Panc1 (cell line): Measurements from ENCODE around the gene ZNF620. TPM values are rescaled to one million over a fixed set of nuclear protein-coding genes. Genes with fewer than 3 reads are reported as not detected.

ENCODE experiments used
- ATAC-seq: fragments of 200-7000 bp; cut with Tn5 transposase; 2 replicates; pipeline ENCODE4 v1.9.1; 2020; ENCODE audit warnings: mild to moderate bottlenecking, moderate library complexity
- Bru-seq: library from RNA; stranded (reverse); fragments of 400-500 nt; gene quantifications from one replicate; lab custom pipeline; 2021; lab: Mats Ljungman, UMichigan
- BruChase-seq, 2 experiments: library from RNA; stranded (reverse); fragments of 400-500 nt; gene quantifications; one replicate each; lab custom pipeline; 2021; lab: Mats Ljungman, UMichigan
- BruUV-seq: library from RNA; stranded (reverse); fragments of 400-500 nt; replicated peaks from 2 replicates; lab custom pipeline; 2021; lab: Mats Ljungman, UMichigan
- CTCF ChIA-PET: fragments of 300-600 bp; sonication (Branson Sonifier 250); formaldehyde crosslinking; loops from one replicate; lab custom pipeline; 2022; ENCODE audit warnings: antibody characterized with exemption; lab: Charles Lee
- POLR2A ChIA-PET: fragments of 300-600 bp; sonication (Branson Sonifier 250); formaldehyde crosslinking; loops from one replicate; lab custom pipeline; 2022; ENCODE audit warnings: antibody characterized with exemption; lab: Charles Lee
- DNase-seq: peaks from one replicate; pipeline ENCODE4 v3.0.0-alpha.2; 2010; ENCODE audit warnings: low read depth, low spot score
- H3K27ac ChIP-seq: 2 replicates; pipeline ENCODE4 v1.5.1; 2011; ENCODE audit warnings: mild to moderate bottlenecking, low read length, inconsistent platforms
- H3K27me3 ChIP-seq: fragments of 200-500 bp; sonication (Bioruptor generic); 2 replicates; pipeline ENCODE4 v1.6.0; 2014; ENCODE audit warnings: low read length, inconsistent platforms; ENCODE audit not compliant: control insufficient read depth, insufficient read depth
- H3K36me3 ChIP-seq: fragments of 200-500 bp; sonication (Bioruptor generic); 2 replicates; pipeline ENCODE4 v1.5.1; 2014; ENCODE audit warnings: inconsistent platforms, mild to moderate bottlenecking, low read length, moderate library complexity; ENCODE audit not compliant: control insufficient read depth, insufficient read depth
- H3K4me1 ChIP-seq: 2 replicates; pipeline ENCODE4 v1.5.1; 2011; ENCODE audit warnings: inconsistent platforms, mild to moderate bottlenecking, low read length, moderate library complexity; ENCODE audit not compliant: control insufficient read depth, insufficient read depth
- H3K4me3 ChIP-seq, 2 experiments: 2 replicates each; pipeline ENCODE4 v1.5.1; 2011 to 2012; ENCODE audit warnings: low read depth in 2 of 2, low read length in 2 of 2, mild to moderate bottlenecking in 2 of 2, inconsistent platforms in 1 of 2, moderate library complexity in 1 of 2
- H3K9me3 ChIP-seq: fragments of 200-500 bp; sonication (Bioruptor generic); 2 replicates; pipeline ENCODE4 v1.5.1; 2014; ENCODE audit warnings: low read depth, mild to moderate bottlenecking, inconsistent platforms, low read length, moderate library complexity; ENCODE audit not compliant: control insufficient read depth, insufficient read depth
- POLR2AphosphoS5 ChIP-seq: IDR thresholded peaks from 2 replicates; pipeline ENCODE4 v1.6.1; 2012; ENCODE audit warnings: mild to moderate bottlenecking, low read depth, low read length, moderate library complexity
- SIN3A ChIP-seq: IDR thresholded peaks from 2 replicates; pipeline ENCODE4 v1.6.1; 2012; ENCODE audit warnings: low read depth, mild to moderate bottlenecking, low read length, moderate library complexity, borderline replicate concordance; ENCODE audit not compliant: insufficient read depth
- TCF7L2 ChIP-seq: IDR thresholded peaks from 2 replicates; pipeline ENCODE4 v1.6.1; 2011; ENCODE audit warnings: mild to moderate bottlenecking, low read depth, low read length, inconsistent platforms
- in situ Hi-C: cut with HindIII; loops from 2 replicates; pipeline ENCODE4 v1.10.0; 2016; ENCODE audit warnings: low sequenced_read_pairs, low pct_unique_long_range_greater_than_20kb
- intact Hi-C: fragments of 100-400 bp; cut with micrococcal nuclease; formaldehyde crosslinking; loops from one replicate; pipeline ENCODE4 v1.10.0; 2022; ENCODE audit not compliant: unreplicated experiment
- long read RNA-seq: library from polyadenylated mRNA; unstranded; transcript quantifications from one replicate; pipeline ENCODE4 v2.0.0, GENCODE V29; 2021; ENCODE audit not compliant: unreplicated experiment
- polyA plus RNA-seq: library from polyadenylated mRNA; unstranded; fragments of >200 nt; gene quantifications from one replicate; pipeline ENCODE4 v1.2.1, GENCODE V29; 2012; ENCODE audit warnings: missing spikeins; ENCODE audit not compliant: insufficient read length
- total RNA-seq: library from RNA; stranded (reverse); gene quantifications from one replicate; pipeline ENCODE4 v1.2.1, GENCODE V29; 2021; ENCODE audit not compliant: unreplicated experiment
- TF ChIP-seq, protein P1 (sequence below): fragments of 450-650 bp; IDR thresholded peaks from 2 replicates; pipeline ENCODE4 v1.5.1; 2017; ENCODE audit warnings: mild to moderate bottlenecking
- TF ChIP-seq, protein P2 (sequence below), 2 experiments: IDR thresholded peaks; 2 replicates each; pipeline ENCODE4 v1.6.1; 2011 to 2012; ENCODE audit warnings: low read depth in 2 of 2, control low read depth in 1 of 2, low read length in 1 of 2, mild to moderate bottlenecking in 1 of 2, moderate library complexity in 1 of 2; ENCODE audit not compliant: insufficient read depth in 1 of 2

Gene ZNF620
- total RNA-seq (1.3 TPM), Bru-seq, nascent RNA (percentile 44 among the genes with signal in this experiment), BruChase-seq, experiment 1, labeled RNA remaining after a 2-hour chase (percentile 51 among the genes with signal in this experiment), BruChase-seq, experiment 2, labeled RNA remaining after a 6-hour chase (percentile 45 among the genes with signal in this experiment)
- polyA plus RNA-seq, result 0.71 TPM
- long read RNA-seq, partial matches to known transcripts, result 0 of 5 reads
- long read RNA-seq, other reads (novel, unspliced or antisense), result 5 of 5 reads

DNA sequence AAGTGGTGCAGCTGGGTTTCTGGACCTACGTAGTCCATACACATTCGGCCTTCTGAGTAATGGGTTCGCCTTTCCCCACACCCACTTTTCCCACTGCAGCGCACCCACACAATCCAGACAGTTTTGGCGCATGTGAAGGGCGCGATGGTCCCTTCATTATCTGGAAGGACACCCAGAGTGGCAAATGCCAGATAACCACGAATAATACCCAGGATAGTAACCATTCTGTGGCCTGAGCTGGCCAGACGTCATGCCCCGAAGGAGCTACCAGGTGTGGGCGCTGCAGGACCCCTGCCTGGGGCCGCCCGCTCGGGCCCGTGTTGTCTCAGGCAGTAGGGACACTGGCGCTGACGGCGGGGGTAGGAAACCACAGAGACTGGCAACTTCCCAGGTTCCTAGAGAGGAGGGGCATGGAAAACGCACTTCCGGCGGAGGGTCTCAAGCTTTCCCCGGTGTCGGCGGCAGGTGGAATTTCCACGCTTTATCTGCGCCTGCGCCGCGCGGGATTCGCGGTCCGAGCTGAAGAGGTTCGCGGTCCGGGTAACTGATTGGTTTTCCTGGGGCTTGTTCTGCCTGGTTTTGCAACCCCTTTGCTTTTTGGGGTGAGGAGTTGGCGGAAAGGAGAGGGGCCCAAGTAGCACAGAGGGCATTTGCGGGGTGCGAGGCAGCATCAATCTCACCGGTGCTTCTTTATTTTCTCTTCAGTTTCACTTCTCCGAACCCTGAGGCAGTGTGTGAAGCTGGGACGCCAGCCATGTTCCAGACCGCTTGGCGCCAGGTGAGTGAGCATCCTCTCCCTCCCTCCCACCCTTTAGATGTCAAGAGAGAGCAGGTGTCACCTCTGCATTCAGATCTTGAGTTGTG is at the start of gene ZNF620:
ZNF620 (plus strand) TSS at position 441 of the 864 bp plus-strand sequence; CDS start at position 755, 314 bp downstream.
- ChIA-PET CTCF (no interaction called here), POLR2A (interaction anchor here (0.6 kb wide), 1 partner anchor 48 kb away, joined by 3 read pairs; no protein-coding TSS in a partner anchor)
- Histone ChIP-seq H3K27ac (peak within 1 kb of the TSS; percentile 49), H3K4me1 (no peaks in the 10 kb centered on the region; the same call in 1 of the 2 replicates), H3K27me3 (no peaks in the 10 kb centered on the region), H3K36me3 (peaks cover 2% of the 10 kb centered on the region; the same call in 1 of the 2 replicates), H3K4me3 (peak within 1 kb of the TSS; percentile 62 to 67), H3K9me3 (no peaks in the 10 kb centered on the region)
- DNase-seq (no peak), ATAC-seq (peak; percentile 89)
- intact Hi-C loops (no loop called here), in situ Hi-C loops (no loop called here)
- BruUV-seq, result no TSS peak
- TF ChIP-seq, protein P1, sequence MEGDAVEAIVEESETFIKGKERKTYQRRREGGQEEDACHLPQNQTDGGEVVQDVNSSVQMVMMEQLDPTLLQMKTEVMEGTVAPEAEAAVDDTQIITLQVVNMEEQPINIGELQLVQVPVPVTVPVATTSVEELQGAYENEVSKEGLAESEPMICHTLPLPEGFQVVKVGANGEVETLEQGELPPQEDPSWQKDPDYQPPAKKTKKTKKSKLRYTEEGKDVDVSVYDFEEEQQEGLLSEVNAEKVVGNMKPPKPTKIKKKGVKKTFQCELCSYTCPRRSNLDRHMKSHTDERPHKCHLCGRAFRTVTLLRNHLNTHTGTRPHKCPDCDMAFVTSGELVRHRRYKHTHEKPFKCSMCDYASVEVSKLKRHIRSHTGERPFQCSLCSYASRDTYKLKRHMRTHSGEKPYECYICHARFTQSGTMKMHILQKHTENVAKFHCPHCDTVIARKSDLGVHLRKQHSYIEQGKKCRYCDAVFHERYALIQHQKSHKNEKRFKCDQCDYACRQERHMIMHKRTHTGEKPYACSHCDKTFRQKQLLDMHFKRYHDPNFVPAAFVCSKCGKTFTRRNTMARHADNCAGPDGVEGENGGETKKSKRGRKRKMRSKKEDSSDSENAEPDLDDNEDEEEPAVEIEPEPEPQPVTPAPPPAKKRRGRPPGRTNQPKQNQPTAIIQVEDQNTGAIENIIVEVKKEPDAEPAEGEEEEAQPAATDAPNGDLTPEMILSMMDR, result peak; percentile 53
- TF ChIP-seq SIN3A, result no peak

DNA sequence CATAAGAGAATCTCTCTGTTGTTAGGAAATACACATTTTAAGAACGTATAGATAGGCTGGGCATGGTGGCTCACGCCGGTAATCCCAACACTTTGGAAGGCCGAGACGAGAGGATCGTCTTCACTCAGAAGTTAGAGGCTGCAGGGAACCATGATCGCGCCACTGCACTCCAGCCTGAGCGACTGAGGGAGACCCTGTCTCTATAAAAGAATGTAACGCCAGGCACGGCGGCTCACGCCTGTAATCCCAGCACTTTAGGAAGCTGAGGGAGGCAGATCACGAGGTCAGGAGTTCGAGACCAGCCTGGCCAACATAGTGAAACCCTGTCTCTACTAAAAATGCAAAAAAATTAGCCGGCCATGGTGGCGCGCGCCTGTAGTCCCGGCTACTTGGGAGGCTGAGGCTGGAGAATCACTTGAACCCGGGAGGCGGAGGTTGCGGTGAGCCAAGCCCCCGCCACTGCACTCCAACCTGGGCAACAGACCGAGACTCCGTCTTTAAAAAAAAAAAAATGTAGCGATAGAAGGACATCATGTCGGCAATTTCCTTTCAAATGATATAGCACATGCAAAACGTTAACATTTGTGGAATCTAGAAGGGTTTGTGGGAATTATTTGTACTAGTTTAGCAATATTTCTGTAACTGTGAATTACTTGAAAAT is 49.4 kb upstream of the ZNF620 start:
- ChIA-PET CTCF (no interaction called here), POLR2A (no interaction called here)
- in situ Hi-C loops (no loop called here), intact Hi-C loops (no loop called here)
- H3K27me3 ChIP-seq, result no peaks in the 10 kb centered on the region
- TSS peak; percentile 99 for BruUV-seq
- TF ChIP-seq SIN3A (no peak), POLR2AphosphoS5 (no peak), TCF7L2 (no peak)
- TF ChIP-seq, protein P1, result no peak
- TF ChIP-seq, protein P2, sequence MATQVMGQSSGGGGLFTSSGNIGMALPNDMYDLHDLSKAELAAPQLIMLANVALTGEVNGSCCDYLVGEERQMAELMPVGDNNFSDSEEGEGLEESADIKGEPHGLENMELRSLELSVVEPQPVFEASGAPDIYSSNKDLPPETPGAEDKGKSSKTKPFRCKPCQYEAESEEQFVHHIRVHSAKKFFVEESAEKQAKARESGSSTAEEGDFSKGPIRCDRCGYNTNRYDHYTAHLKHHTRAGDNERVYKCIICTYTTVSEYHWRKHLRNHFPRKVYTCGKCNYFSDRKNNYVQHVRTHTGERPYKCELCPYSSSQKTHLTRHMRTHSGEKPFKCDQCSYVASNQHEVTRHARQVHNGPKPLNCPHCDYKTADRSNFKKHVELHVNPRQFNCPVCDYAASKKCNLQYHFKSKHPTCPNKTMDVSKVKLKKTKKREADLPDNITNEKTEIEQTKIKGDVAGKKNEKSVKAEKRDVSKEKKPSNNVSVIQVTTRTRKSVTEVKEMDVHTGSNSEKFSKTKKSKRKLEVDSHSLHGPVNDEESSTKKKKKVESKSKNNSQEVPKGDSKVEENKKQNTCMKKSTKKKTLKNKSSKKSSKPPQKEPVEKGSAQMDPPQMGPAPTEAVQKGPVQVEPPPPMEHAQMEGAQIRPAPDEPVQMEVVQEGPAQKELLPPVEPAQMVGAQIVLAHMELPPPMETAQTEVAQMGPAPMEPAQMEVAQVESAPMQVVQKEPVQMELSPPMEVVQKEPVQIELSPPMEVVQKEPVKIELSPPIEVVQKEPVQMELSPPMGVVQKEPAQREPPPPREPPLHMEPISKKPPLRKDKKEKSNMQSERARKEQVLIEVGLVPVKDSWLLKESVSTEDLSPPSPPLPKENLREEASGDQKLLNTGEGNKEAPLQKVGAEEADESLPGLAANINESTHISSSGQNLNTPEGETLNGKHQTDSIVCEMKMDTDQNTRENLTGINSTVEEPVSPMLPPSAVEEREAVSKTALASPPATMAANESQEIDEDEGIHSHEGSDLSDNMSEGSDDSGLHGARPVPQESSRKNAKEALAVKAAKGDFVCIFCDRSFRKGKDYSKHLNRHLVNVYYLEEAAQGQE (IDR thresholded peaks at IDR 0.05; ENCODE audit: insufficient read depth in 1 of 2, low read depth in 2 of 2, low read length in 1 of 2), result no peak
- peak overlapping the region; percentile 89 for H3K27ac ChIP-seq
- DNase-seq, result no peak
- H3K4me1 ChIP-seq, result peaks cover 19% of the 10 kb centered on the region
- peak overlapping the region; percentile 88 to 91 for H3K4me3 ChIP-seq
- no peak for ATAC-seq
- H3K9me3 ChIP-seq, result no peaks in the 10 kb centered on the region
- peaks cover 19% of the 10 kb centered on the region for H3K36me3 ChIP-seq
